ENCODE data around the gene LENG1. TPM values are rescaled to one million over a fixed set of nuclear protein-coding genes. Genes with fewer than 3 reads are reported as not detected.

The LENG1 gene
- total RNA-seq, 4 donors from 2014 or later, result 1.7 to 4.7 (median 4.3) TPM

DNA sequence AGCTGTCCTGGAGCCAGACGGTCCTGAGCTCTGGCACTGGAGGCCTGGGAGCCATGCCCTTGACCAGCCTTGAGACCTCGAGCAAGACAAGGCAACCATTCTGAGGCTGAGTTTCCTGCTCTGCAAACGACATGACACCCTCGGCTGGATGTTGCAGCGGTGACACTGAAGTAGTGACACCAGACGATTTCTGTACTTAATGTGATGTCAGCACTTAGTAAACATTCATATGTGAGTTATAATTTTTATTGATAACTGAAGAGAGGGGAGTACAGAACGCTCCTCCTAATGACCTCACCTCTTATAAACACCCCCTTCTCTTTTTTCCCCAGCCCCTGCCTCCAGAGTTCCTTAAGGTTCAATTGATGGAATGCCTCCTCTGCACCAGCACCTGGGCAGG, 51.0 kb downstream of the LENG1 start:
- no peak for TF ChIP-seq POLR2A (IDR thresholded peaks at IDR 0.05)
- TF ChIP-seq CTCF (IDR thresholded peaks at IDR 0.05), result no peak
- no peak for DNase-seq
- WGBS, 2 donors, result 75 to 79% methylated on average over 5 to 7 of the region's 7 CpGs
- Histone ChIP-seq H3K4me1 (peaks cover 2 to 12% (median 7%) of the 10 kb centered on the region in 3 donors), H3K9me3 (no peaks in the 10 kb centered on the region), H3K27me3 (no peaks in the 10 kb centered on the region), H3K4me3 (no peak overlapping the region), H3K27ac (no peak overlapping the region), H3K36me3 (peaks cover 26 to 77% (median 34%) of the 10 kb centered on the region in 3 donors)
- intact Hi-C loops (cut with DNase I), result no loop called here

DNA sequence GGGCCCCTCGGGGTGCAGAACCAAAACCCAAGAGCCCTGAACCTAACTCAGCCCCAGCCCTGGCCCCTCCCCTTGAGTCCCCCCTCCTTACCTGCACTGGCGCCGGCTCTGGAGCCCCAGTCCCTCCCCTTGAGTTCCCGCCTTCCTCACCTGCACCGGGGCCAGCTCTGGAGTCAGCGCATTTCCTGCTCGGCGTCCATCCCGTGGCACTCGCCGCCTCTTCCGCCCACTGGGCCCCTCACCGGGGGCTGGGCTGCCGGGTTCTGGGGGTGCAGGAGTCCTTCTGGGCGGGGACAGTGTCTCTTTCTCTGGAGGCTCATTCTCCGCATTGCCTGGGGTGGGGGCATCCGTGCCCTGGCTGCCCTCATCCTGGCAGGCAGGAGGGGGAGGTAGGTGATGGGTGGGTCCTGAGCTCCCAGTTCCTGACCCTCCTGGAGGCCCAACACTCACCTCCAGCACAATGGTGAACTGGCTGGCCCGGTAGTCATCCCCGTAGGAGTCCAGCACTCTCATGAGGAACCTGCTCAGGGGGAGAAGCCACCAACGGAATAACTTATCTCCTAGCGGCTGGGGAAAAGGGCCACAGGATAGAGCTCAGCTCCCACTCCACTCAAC, 51.5 kb downstream of the LENG1 start:
- peaks cover 26 to 77% (median 34%) of the 10 kb centered on the region in 3 donors for H3K36me3 ChIP-seq
- 73 to 81% methylated on average over 8 to 18 of the region's 21 CpGs for WGBS, 2 donors
- DNase-seq, result no peak

DNA sequence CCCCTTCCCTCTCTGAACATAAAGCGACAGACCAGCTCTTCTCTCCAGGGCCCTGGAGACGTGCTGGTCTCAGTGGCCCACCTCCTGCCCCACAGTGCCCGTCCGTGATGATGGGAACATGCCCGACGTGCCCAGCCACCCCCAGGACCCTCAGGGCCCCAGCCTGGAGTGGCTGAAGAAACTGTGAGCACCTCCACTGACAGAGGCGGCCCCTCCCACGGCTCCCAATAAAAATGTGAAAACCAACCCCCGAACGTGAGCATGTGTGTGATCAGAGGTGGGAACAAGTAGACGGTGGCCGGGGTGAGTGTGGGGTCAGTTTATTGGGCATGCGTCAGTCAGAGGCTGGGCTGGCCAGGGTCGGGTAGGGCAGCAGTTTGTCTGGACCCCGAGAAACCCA, 52.8 kb downstream of the LENG1 start:
- TF ChIP-seq POLR2A (IDR thresholded peaks at IDR 0.05) (no peak), CTCF (IDR thresholded peaks at IDR 0.05) (no peak)

More for the DNA sequence above, 51.5 kb downstream of the LENG1 start:
- Histone ChIP-seq H3K4me3 (no peak overlapping the region), H3K27me3 (no peaks in the 10 kb centered on the region), H3K4me1 (peaks cover 0 to 17% (median 11%) of the 10 kb centered on the region in 3 donors), H3K27ac (no peak overlapping the region), H3K9me3 (no peaks in the 10 kb centered on the region)
- intact Hi-C loops (cut with DNase I), result no loop called here
- TF ChIP-seq POLR2A (IDR thresholded peaks at IDR 0.05), result no peak
- TF ChIP-seq CTCF (IDR thresholded peaks at IDR 0.05), result no peak

GRCh38 chr19:54105796-54106195, 53.7 kb downstream of the LENG1 start:
- H3K36me3 ChIP-seq, result peaks cover 25 to 58% (median 31%) of the 10 kb centered on the region in 3 donors
- TF ChIP-seq CTCF (IDR thresholded peaks at IDR 0.05) (no peak), POLR2A (IDR thresholded peaks at IDR 0.05) (no peak)

More for the DNA sequence above, 52.8 kb downstream of the LENG1 start:
- intact Hi-C loops (cut with DNase I), result no loop called here
- peaks cover 5 to 25% (median 14%) of the 10 kb centered on the region in 3 donors for H3K4me1 ChIP-seq
- H3K4me3 ChIP-seq, result no peak overlapping the region
- DNase-seq, result no peak
- 77 to 85% methylated on average over 9 to 10 of the region's 15 CpGs for WGBS, 2 donors
- H3K9me3 ChIP-seq, result no peaks in the 10 kb centered on the region
- H3K27me3 ChIP-seq, result no peaks in the 10 kb centered on the region
- H3K36me3 ChIP-seq, result peaks cover 26 to 66% (median 34%) of the 10 kb centered on the region in 3 donors
- H3K27ac ChIP-seq, result no peak overlapping the region

More at GRCh38 chr19:54105796-54106195, 53.7 kb downstream of the LENG1 start:
- Histone ChIP-seq H3K9me3 (no peaks in the 10 kb centered on the region), H3K4me1 (peaks cover 5 to 25% (median 14%) of the 10 kb centered on the region in 3 donors), H3K27me3 (no peaks in the 10 kb centered on the region), H3K27ac (no peak overlapping the region), H3K4me3 (no peak overlapping the region)
- intact Hi-C loops (cut with DNase I), result no loop called here
- 96% methylated on average over 8 to 10 of the region's 10 CpGs for WGBS, 2 donors
- DNase-seq, result no peak

Other genes with a start within 250 kb of the LENG1 start
- gene CACNG8, start 196.8 kb downstream of the LENG1 start, total RNA-seq, result not detected
- 1 to 10 TPM in 1 of 4 donors, not detected in 3; 1.4 TPM for gene CACNG6, start 168.1 kb downstream of the LENG1 start, total RNA-seq
- not detected for gene VSTM1, start 95.8 kb downstream of the LENG1 start, total RNA-seq
- gene TARM1, start 78.4 kb downstream of the LENG1 start, total RNA-seq, result not detected
- 1 to 10 TPM in 2 of 4 donors, under 1 TPM in 1, not detected in 1; 0.70 to 1.6 (median 1.3) TPM for gene OSCAR, start 58.9 kb downstream of the LENG1 start, total RNA-seq
- gene NDUFA3, start 56.9 kb downstream of the LENG1 start, total RNA-seq, result 10 to 100 TPM; 20.9 to 29.5 (median 25.4) TPM
- gene TFPT, start 44.1 kb downstream of the LENG1 start, total RNA-seq, result 1 to 10 TPM; 6.1 to 9.0 (median 7.4) TPM
- gene PRPF31, start 44.0 kb downstream of the LENG1 start, total RNA-seq, result 10 to 100 TPM; 41.8 to 49.2 (median 43.2) TPM
- 10 to 100 TPM; 18.0 to 27.9 (median 18.7) TPM for gene CNOT3, start 22.0 kb downstream of the LENG1 start, total RNA-seq
- 10 to 100 TPM in 3 of 4 donors, 1 to 10 TPM in 1; 4.0 to 45.6 (median 17.5) TPM for gene TMC4, start 13.4 kb upstream of the LENG1 start, total RNA-seq
- 10 to 100 TPM; 32.2 to 56.2 (median 40.8) TPM for gene MBOAT7, start 29.9 kb upstream of the LENG1 start, total RNA-seq
- gene TSEN34, start 31.6 kb upstream of the LENG1 start, total RNA-seq, result 10 to 100 TPM; 56.1 to 70.9 (median 64.4) TPM
- gene RPS9, start 41.1 kb upstream of the LENG1 start, total RNA-seq, result 1,000 to 10,000 TPM; 1,466 to 2,803 (median 2,105) TPM
- 10 to 100 TPM in 1 of 4 donors, 1 to 10 TPM in 2, not detected in 1; 7.8 to 18.8 (median 8.3) TPM for gene LILRB3, start 63.3 kb upstream of the LENG1 start, total RNA-seq
- gene LILRA6, start 83.1 kb upstream of the LENG1 start, total RNA-seq, result 1 to 10 TPM in 1 of 4 donors, under 1 TPM in 2, not detected in 1; 0.53 to 1.7 (median 0.95) TPM
- 1 to 10 TPM in 3 of 4 donors, not detected in 1; 1.4 to 9.3 (median 5.8) TPM for gene LILRB5, start 97.6 kb upstream of the LENG1 start, total RNA-seq
- 1 to 10 TPM in 2 of 4 donors, under 1 TPM in 1, not detected in 1; 0.40 to 1.9 (median 1.0) TPM for gene LILRB2, start 121.4 kb upstream of the LENG1 start, total RNA-seq
- 1 to 10 TPM in 1 of 4 donors, under 1 TPM in 2, not detected in 1; 0.38 to 1.4 (median 0.70) TPM for gene LILRA5, start 153.4 kb upstream of the LENG1 start, total RNA-seq
- under 1 TPM in 1 of 4 donors, not detected in 3; 0.19 TPM for gene LILRA4, start 179.4 kb upstream of the LENG1 start, total RNA-seq
- gene LAIR1, start 205.2 kb upstream of the LENG1 start, total RNA-seq, result 10 to 100 TPM in 2 of 4 donors, 1 to 10 TPM in 1, under 1 TPM in 1; 0.57 to 11.4 (median 6.1) TPM